ENCODE measurements around the gene PARD3B.

DNA sequence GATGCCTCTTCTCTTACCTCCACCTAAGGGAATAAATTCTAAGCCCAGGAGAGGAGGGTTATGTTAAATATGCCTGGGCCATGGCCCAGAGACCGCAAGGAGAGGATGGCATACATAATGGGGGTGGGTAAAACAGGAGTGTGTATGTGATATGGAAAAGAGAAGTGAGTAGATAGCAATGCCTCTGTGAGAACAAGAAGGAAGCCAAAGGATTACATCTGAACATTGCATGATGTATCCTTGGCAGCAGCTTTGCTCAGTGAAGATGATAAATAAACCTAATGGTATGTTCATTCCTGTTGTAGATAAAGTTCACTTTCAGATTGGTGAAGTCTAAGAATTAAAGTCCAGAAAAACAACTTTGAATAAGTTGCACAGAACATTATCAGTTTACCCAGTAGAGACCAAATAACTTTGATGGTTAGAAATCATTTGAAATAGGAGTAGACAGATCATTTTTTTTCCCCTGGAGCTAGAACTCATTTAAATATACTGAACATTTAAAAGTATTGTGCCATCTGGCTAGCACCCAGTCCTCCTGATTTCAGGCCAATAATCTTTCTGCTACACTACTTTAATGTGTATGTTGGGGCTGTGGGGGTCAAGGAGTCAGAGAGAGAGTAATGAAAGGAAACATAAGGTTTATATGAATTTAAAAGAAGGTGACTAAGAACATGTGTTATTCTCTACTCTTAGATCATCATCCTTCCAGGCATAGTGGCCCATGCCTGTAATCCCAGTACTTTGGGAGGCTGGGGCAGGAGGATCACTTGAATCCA, 231.7 kb downstream of the PARD3B start:
- TF ChIP-seq CTCF (IDR thresholded peaks at IDR 0.05), result no peak
- TF ChIP-seq SIN3A (IDR thresholded peaks at IDR 0.05; ENCODE audit: borderline replicate concordance, insufficient read depth, low read depth, low read length), result no peak
- TF ChIP-seq TCF7L2 (IDR thresholded peaks at IDR 0.05; ENCODE audit: low read depth, low read length), result no peak
- TF ChIP-seq, protein P1, sequence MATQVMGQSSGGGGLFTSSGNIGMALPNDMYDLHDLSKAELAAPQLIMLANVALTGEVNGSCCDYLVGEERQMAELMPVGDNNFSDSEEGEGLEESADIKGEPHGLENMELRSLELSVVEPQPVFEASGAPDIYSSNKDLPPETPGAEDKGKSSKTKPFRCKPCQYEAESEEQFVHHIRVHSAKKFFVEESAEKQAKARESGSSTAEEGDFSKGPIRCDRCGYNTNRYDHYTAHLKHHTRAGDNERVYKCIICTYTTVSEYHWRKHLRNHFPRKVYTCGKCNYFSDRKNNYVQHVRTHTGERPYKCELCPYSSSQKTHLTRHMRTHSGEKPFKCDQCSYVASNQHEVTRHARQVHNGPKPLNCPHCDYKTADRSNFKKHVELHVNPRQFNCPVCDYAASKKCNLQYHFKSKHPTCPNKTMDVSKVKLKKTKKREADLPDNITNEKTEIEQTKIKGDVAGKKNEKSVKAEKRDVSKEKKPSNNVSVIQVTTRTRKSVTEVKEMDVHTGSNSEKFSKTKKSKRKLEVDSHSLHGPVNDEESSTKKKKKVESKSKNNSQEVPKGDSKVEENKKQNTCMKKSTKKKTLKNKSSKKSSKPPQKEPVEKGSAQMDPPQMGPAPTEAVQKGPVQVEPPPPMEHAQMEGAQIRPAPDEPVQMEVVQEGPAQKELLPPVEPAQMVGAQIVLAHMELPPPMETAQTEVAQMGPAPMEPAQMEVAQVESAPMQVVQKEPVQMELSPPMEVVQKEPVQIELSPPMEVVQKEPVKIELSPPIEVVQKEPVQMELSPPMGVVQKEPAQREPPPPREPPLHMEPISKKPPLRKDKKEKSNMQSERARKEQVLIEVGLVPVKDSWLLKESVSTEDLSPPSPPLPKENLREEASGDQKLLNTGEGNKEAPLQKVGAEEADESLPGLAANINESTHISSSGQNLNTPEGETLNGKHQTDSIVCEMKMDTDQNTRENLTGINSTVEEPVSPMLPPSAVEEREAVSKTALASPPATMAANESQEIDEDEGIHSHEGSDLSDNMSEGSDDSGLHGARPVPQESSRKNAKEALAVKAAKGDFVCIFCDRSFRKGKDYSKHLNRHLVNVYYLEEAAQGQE (IDR thresholded peaks at IDR 0.05; ENCODE audit: insufficient read depth in 1 of 2, low read depth in 2 of 2, low read length in 1 of 2), result no peak

Measured in Panc1 (cell line).